Measurements from ENCODE around the gene PRR7. TPM values are rescaled to one million over a fixed set of nuclear protein-coding genes. Genes with fewer than 3 reads are reported as not detected.

The PRR7 gene
- total and polyA plus RNA-seq, 2 experiments from 2014 or later = 4.8 to 11.7 TPM

- Histone ChIP-seq H4K20me1 (ENCODE audit: insufficient read depth, poor library complexity, severe bottlenecking) (peaks cover 17% of the 10 kb centered on the region), H3K9me2 (replicated peaks; ENCODE audit: insufficient read depth) (no peaks in the 10 kb centered on the region), H3K4me1 (ENCODE audit: insufficient read depth) (peaks cover 16% of the 10 kb centered on the region), H3K79me2 (no peaks in the 10 kb centered on the region), H3K36me3 (replicated peaks; ENCODE audit: insufficient read depth, low read depth) (no peaks in the 10 kb centered on the region), H3K4me2 (peak overlapping the region; percentile 52), H3K4me3 (no peak overlapping the region), H2AFZ (no peak overlapping the region), H3K27me3 (no peaks in the 10 kb centered on the region), H3K27ac (peak overlapping the region; percentile 37), H3K9me3 (ENCODE audit: low read depth) (no peaks in the 10 kb centered on the region)
- WGBS (ENCODE audit: low lambda C conversion rate, missing lambda C conversion rate) = 44% methylated on average over 12 of the region's 12 CpGs
- DNase-seq (ENCODE audit: low spot score) = no peak
- TF ChIP-seq EZH2phosphoT487 (IDR thresholded peaks at IDR 0.05; ENCODE audit: low read depth, severe bottlenecking, unreplicated experiment) = no peak
Measured at GRCh38 chr5:177456591-177456964, 10.0 kb downstream of the PRR7 start.

- Histone ChIP-seq H2AFZ (no peak overlapping the region), H3K4me3 (no peak overlapping the region), H3K9me2 (replicated peaks; ENCODE audit: insufficient read depth) (no peaks in the 10 kb centered on the region), H3K36me3 (replicated peaks; ENCODE audit: insufficient read depth, low read depth) (no peaks in the 10 kb centered on the region), H3K27me3 (no peaks in the 10 kb centered on the region), H4K20me1 (ENCODE audit: insufficient read depth, poor library complexity, severe bottlenecking) (peaks cover 17% of the 10 kb centered on the region), H3K9me3 (ENCODE audit: low read depth) (no peaks in the 10 kb centered on the region), H3K27ac (peak overlapping the region; percentile 37), H3K79me2 (no peaks in the 10 kb centered on the region), H3K4me1 (ENCODE audit: insufficient read depth) (peaks cover 16% of the 10 kb centered on the region), H3K4me2 (peak overlapping the region; percentile 52)
- DNase-seq (ENCODE audit: low spot score) = peak; percentile 95
- peak; percentile 42 for TF ChIP-seq CTCF (IDR thresholded peaks at IDR 0.05; ENCODE audit: poor library complexity)
- no peak for TF ChIP-seq EZH2 (IDR thresholded peaks at IDR 0.05; ENCODE audit: borderline replicate concordance)
- 86% methylated on average over 24 of the region's 24 CpGs for WGBS (ENCODE audit: low lambda C conversion rate, missing lambda C conversion rate)
Measured at GRCh38 chr5:177456976-177457851, 10.6 kb downstream of the PRR7 start.

- no peaks in the 10 kb centered on the region for H3K36me3 ChIP-seq (replicated peaks; ENCODE audit: insufficient read depth, low read depth)
- H4K20me1 ChIP-seq (ENCODE audit: insufficient read depth, poor library complexity, severe bottlenecking) = peaks cover 17% of the 10 kb centered on the region
- H3K9me2 ChIP-seq (replicated peaks; ENCODE audit: insufficient read depth) = no peaks in the 10 kb centered on the region
- TF ChIP-seq EZH2 (IDR thresholded peaks at IDR 0.05; ENCODE audit: borderline replicate concordance) (no peak), EZH2phosphoT487 (IDR thresholded peaks at IDR 0.05; ENCODE audit: low read depth, severe bottlenecking, unreplicated experiment) (no peak), CTCF (IDR thresholded peaks at IDR 0.05; ENCODE audit: poor library complexity) (no peak)
- H3K27me3 ChIP-seq = no peaks in the 10 kb centered on the region
- no peaks in the 10 kb centered on the region for H3K79me2 ChIP-seq
- H3K27ac ChIP-seq = no peak overlapping the region
- no peak for DNase-seq (ENCODE audit: low spot score)
- 91% methylated on average over 18 of the region's 20 CpGs for WGBS (ENCODE audit: low lambda C conversion rate, missing lambda C conversion rate)
- H3K4me2 ChIP-seq = no peak overlapping the region
- peaks cover 16% of the 10 kb centered on the region for H3K4me1 ChIP-seq (ENCODE audit: insufficient read depth)
- H3K4me3 ChIP-seq = no peak overlapping the region
- no peak overlapping the region for H2AFZ ChIP-seq
- no peaks in the 10 kb centered on the region for H3K9me3 ChIP-seq (ENCODE audit: low read depth)
Measured at GRCh38 chr5:177457852-177458681, 11.5 kb downstream of the PRR7 start.

- Histone ChIP-seq H4K20me1 (ENCODE audit: insufficient read depth, poor library complexity, severe bottlenecking) (peaks cover 17% of the 10 kb centered on the region), H3K36me3 (replicated peaks; ENCODE audit: insufficient read depth, low read depth) (no peaks in the 10 kb centered on the region), H3K27me3 (no peaks in the 10 kb centered on the region), H2AFZ (no peak overlapping the region), H3K79me2 (peaks cover 3% of the 10 kb centered on the region), H3K27ac (no peak overlapping the region), H3K4me3 (no peak overlapping the region), H3K9me2 (replicated peaks; ENCODE audit: insufficient read depth) (no peaks in the 10 kb centered on the region), H3K4me2 (no peak overlapping the region), H3K4me1 (ENCODE audit: insufficient read depth) (peaks cover 10% of the 10 kb centered on the region), H3K9me3 (ENCODE audit: low read depth) (no peaks in the 10 kb centered on the region)
- TF ChIP-seq EZH2phosphoT487 (IDR thresholded peaks at IDR 0.05; ENCODE audit: low read depth, severe bottlenecking, unreplicated experiment) (no peak), EZH2 (IDR thresholded peaks at IDR 0.05; ENCODE audit: borderline replicate concordance) (no peak), CTCF (IDR thresholded peaks at IDR 0.05; ENCODE audit: poor library complexity) (no peak)
- 90% methylated on average over 14 of the region's 14 CpGs for WGBS (ENCODE audit: low lambda C conversion rate, missing lambda C conversion rate)
- DNase-seq (ENCODE audit: low spot score) = peak; percentile 46
Measured at GRCh38 chr5:177458912-177459350, 12.3 kb downstream of the PRR7 start.

Measured in hepatocyte (in vitro differentiated cells).